GM12878 (cell line): ENCODE measurements around the gene MRPL55. TPM values are rescaled to one million over a fixed set of nuclear protein-coding genes. Genes with fewer than 3 reads are reported as not detected.

Source experiments
- ATAC-seq: fragments of 200-7000 bp; cut with Tn5 transposase; 3 replicates; pipeline ENCODE4 v1.9.1; 2020; ENCODE audit warnings: mild to moderate bottlenecking, moderate library complexity
- BruUV-seq: library from RNA; stranded (reverse); fragments of 400-500 nt; replicated peaks from 2 replicates; lab custom pipeline; 2021; lab: Mats Ljungman, UMichigan
- CTCF ChIA-PET: fragments of 300-600 bp; sonication (Branson Sonifier 250); formaldehyde crosslinking; extraction: SDS; loops from one replicate; lab custom pipeline; 2021; ENCODE audit warnings: inconsistent platforms; lab: Yijun Ruan, JAX
- POLR2A ChIA-PET: fragments of 350-600 bp; formaldehyde crosslinking; extraction: SDS; loops from one replicate; lab custom pipeline; 2021; ENCODE audit warnings: inconsistent platforms; lab: Charles Lee
- RAD21 ChIA-PET: fragments of 300-600 bp; sonication (Branson Sonifier 250); formaldehyde crosslinking; loops from one replicate; lab custom pipeline; 2023; ENCODE audit warnings: antibody characterized with exemption; ENCODE audit not compliant: unreplicated experiment; lab: Charles Lee
- SMC1A ChIA-PET: fragments of 300-600 bp; sonication (Branson Sonifier 250); formaldehyde crosslinking; loops from one replicate; lab custom pipeline; 2023; ENCODE audit not compliant: unreplicated experiment, uncharacterized antibody; lab: Charles Lee
- DNase-seq: peaks from one replicate; pipeline ENCODE4 v3.0.0-alpha.2; 2011; ENCODE audit warnings: low read depth, low spot score
- FAIRE-seq: peaks from 3 replicates; lab custom pipeline; 2011; peaks lifted over from hg19 to GRCh38; lab: Jason Lieb, UNC
- H2AFZ ChIP-seq: 2 replicates; pipeline ENCODE4 v1.6.0; 2011; ENCODE audit warnings: low read depth, low read length, control low read depth; ENCODE audit not compliant: control insufficient read depth
- H3K27ac ChIP-seq: 2 replicates; pipeline ENCODE4 v1.5.1; 2011; ENCODE audit warnings: control low read depth; ENCODE audit not compliant: control insufficient read depth, insufficient read depth
- H3K27me3 ChIP-seq, 2 experiments: replicated peaks in 1 of 2; 2 replicates each; pipeline versions ENCODE4 v1.6.0 to v1.6.1; 2011; ENCODE audit warnings: low read length in 1 of 2; ENCODE audit not compliant: control insufficient read depth in 2 of 2, insufficient read depth in 2 of 2
- H3K36me3 ChIP-seq, 2 experiments: 2 replicates each; pipeline ENCODE4 v1.5.1; 2011; ENCODE audit warnings: low read length in 1 of 2; ENCODE audit not compliant: control insufficient read depth in 2 of 2, insufficient read depth in 2 of 2
- H3K4me1 ChIP-seq: 2 replicates; pipeline ENCODE4 v1.6.1; 2011; ENCODE audit warnings: mild to moderate bottlenecking, low read length, moderate library complexity, mixed read lengths; ENCODE audit not compliant: control insufficient read depth, insufficient read depth
- H3K4me2 ChIP-seq: 2 replicates; pipeline ENCODE4 v1.6.0; 2011; ENCODE audit warnings: control low read depth; ENCODE audit not compliant: control insufficient read depth, insufficient read depth
- H3K4me3 ChIP-seq: fragments of 200-600 bp; sonication (generic); 2 replicates; pipeline ENCODE4 v1.5.1; 2016
- H3K79me2 ChIP-seq: 2 replicates; pipeline ENCODE4 v1.6.0; 2011; ENCODE audit warnings: low read length; ENCODE audit not compliant: control insufficient read depth, insufficient read depth
- H3K9ac ChIP-seq: 2 replicates; pipeline ENCODE4 v1.8.0; 2011; ENCODE audit warnings: low read length, control low read depth, mixed read lengths; ENCODE audit not compliant: control insufficient read depth, insufficient read depth
- H3K9me3 ChIP-seq: replicated peaks from 3 replicates; pipeline ENCODE4 v1.5.1; 2011; ENCODE audit warnings: mild to moderate bottlenecking, low read length; ENCODE audit not compliant: control insufficient read depth, insufficient read depth
- H4K20me1 ChIP-seq: 2 replicates; pipeline ENCODE4 v1.6.0; 2011; ENCODE audit not compliant: control insufficient read depth, insufficient read depth
- HDGF ChIP-seq: fragments of 450-650 bp; IDR thresholded peaks from 2 replicates; pipeline ENCODE4 v1.6.1; 2016; ENCODE audit warnings: antibody characterized with exemption
- IKZF1 ChIP-seq: fragments of 450-650 bp; conservative IDR thresholded peaks from 2 replicates; pipeline ENCODE4 v1.6.1; 2017; ENCODE audit warnings: antibody characterized with exemption, mild to moderate bottlenecking
- MEF2B ChIP-seq: fragments of 450-650 bp; IDR thresholded peaks from 2 replicates; pipeline ENCODE4 v1.6.1; 2018; ENCODE audit warnings: mild to moderate bottlenecking, moderate library complexity; ENCODE audit not compliant: partially characterized antibody, poor library complexity, severe bottlenecking
- RUNX3 ChIP-seq: IDR thresholded peaks from 2 replicates; pipeline ENCODE4 v1.6.1; 2012; ENCODE audit warnings: low read length, inconsistent platforms
- SIX5 ChIP-seq: IDR thresholded peaks from 2 replicates; pipeline ENCODE4 v1.6.1; 2011; ENCODE audit warnings: mild to moderate bottlenecking, low read depth, low read length, moderate library complexity; ENCODE audit not compliant: severe bottlenecking
- SMARCA5 ChIP-seq: fragments of 450-650 bp; IDR thresholded peaks from 2 replicates; pipeline ENCODE4 v1.6.1; 2017; ENCODE audit warnings: mild to moderate bottlenecking
- SMC3 ChIP-seq: IDR thresholded peaks from 2 replicates; pipeline ENCODE4 v1.6.1; 2011; ENCODE audit warnings: low read length, improper control_type of control experiment, borderline replicate concordance
- ZNF217 ChIP-seq: fragments of 450-650 bp; IDR thresholded peaks from 2 replicates; pipeline ENCODE4 v1.6.1; 2017; ENCODE audit warnings: antibody characterized with exemption, mild to moderate bottlenecking
- WGBS: methylation state at CpG from one replicate; pipeline ENCODE4 v1.1.6; 2016; ENCODE audit warnings: low lambda C conversion rate; ENCODE audit not compliant: insufficient replicate concordance, insufficient coverage; ENCODE audit errors: missing lambda C conversion rate; 5-methylcytosine and 5-hydroxymethylcytosine counted together
- in situ Hi-C: fragments of 300-500 bp; cut with MboI; formaldehyde crosslinking; loops from 9 replicates; pipeline ENCODE4 v1.14.3; 2018; ENCODE audit warnings: mixed read lengths
- intact Hi-C: fragments of 100-400 bp; cut with micrococcal nuclease; formaldehyde crosslinking; loops from one replicate; pipeline ENCODE4 v1.14.2; 2022; ENCODE audit not compliant: unreplicated experiment
- polyA plus RNA-seq, 11 experiments: library from polyadenylated mRNA; depleted of rRNA in 4 of 11; unstranded in 6 of 11; stranded (reverse) in 5 of 11; fragments of >200 nt; fragmentation: Nextera tagmentation in 4 of 11; fragmentation: Illumina TruSeq in 1 of 11; extraction: Ambion mirVana in 4 of 11; extraction: Trizol in 1 of 11; gene quantifications; 1 replicate in 1 of 11; 2 replicates in 10 of 11; pipeline versions ENCODE4 v1.2.1 to v1.2.3, GENCODE V29; 2011 to 2016; ENCODE audit warnings: inconsistent platforms in 2 of 11, missing spikeins in 2 of 11, low read depth in 1 of 11
- total RNA-seq, 4 experiments: library from RNA; depleted of rRNA in 3 of 4; stranded (reverse); fragments of >200 nt in 3 of 4; fragmentation: Illumina TruSeq in 1 of 4; extraction: Trizol in 1 of 4; gene quantifications; 2 replicates each; pipeline versions ENCODE4 v1.2.1 to v1.2.3, GENCODE V29; 2013 to 2021
- TF ChIP-seq, protein P1 (sequence below): fragments of 450-650 bp; IDR thresholded peaks from 2 replicates; pipeline ENCODE4 v1.6.1; 2017; ENCODE audit warnings: borderline replicate concordance

The MRPL55 gene
- total and polyA plus RNA-seq, 10 of the 15 experiments (the other 5 are each of a cell fraction or from before 2014, with no cell fraction given) = 15.1 to 143 (median 55.8) TPM

DNA sequence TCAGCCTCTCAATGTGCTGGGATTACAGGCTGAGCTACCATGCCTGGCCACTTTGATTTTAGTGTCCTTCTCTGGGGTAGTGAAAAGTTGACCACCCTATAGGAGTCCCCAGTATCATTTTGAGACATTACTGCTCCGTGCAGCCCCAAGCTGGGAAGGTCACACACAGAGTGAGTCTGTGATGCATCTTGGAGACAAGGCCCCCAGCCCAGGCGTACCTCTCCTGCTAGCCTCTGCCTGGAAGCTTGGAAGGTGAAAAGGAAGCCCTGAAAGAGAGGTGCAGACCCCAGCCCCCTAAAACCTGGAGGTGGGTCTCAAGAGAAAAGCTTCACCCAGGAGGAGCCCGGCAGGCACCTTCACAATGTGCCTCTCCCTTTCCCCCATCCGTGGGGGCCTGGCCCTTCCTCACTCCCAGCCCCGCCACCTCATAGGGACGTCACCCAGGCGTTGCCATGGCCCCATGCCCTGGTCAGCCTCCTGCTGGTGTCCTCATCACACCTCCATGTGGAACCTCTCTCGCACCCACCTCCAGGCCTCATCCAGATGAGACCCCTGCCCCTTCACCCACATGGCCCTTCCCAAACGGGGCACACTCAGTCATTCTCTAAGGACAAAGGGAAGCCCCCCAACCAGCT is 32.2 kb downstream of the MRPL55 start:
- H3K4me2 ChIP-seq = no peak overlapping the region
- FAIRE-seq = no peak
- POLR2A ChIA-PET = no interaction called here
- WGBS = 67% methylated on average over 7 of the region's 9 CpGs
- H3K27me3 ChIP-seq = no peaks in the 10 kb centered on the region
- H4K20me1 ChIP-seq = peaks cover 3% of the 10 kb centered on the region; the same call in 1 of the 2 replicates
- CTCF ChIA-PET = interaction anchor here (0.8 to 1.1 kb wide), 3 partner anchors 55 to 125 kb away, joined by 3 to 4 read pairs (median 3); no protein-coding TSS in a partner anchor
- TF ChIP-seq, protein P1, sequence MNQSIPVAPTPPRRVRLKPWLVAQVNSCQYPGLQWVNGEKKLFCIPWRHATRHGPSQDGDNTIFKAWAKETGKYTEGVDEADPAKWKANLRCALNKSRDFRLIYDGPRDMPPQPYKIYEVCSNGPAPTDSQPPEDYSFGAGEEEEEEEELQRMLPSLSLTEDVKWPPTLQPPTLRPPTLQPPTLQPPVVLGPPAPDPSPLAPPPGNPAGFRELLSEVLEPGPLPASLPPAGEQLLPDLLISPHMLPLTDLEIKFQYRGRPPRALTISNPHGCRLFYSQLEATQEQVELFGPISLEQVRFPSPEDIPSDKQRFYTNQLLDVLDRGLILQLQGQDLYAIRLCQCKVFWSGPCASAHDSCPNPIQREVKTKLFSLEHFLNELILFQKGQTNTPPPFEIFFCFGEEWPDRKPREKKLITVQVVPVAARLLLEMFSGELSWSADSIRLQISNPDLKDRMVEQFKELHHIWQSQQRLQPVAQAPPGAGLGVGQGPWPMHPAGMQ = no peak
- TF ChIP-seq MEF2B (no peak), SMC3 (no peak), SIX5 (no peak), IKZF1 (no peak), HDGF (no peak), RUNX3 (no peak), ZNF217 (no peak), SMARCA5 (no peak)
- TF ChIP-seq, all 136 proteins: peak for 0
- DNase-seq (no peak), ATAC-seq (no peak)
- intact Hi-C loops = loop anchor here (10.0 kb wide), 1 partner anchor 312 kb away; no protein-coding TSS in a partner anchor
- BruUV-seq = no TSS peak
- H2AFZ ChIP-seq = no peak overlapping the region
- H3K9me3 ChIP-seq = no peaks in the 10 kb centered on the region
- H3K79me2 ChIP-seq = peaks cover 25% of the 10 kb centered on the region
- H3K4me3 ChIP-seq = no peak overlapping the region
- peaks cover 4% of the 10 kb centered on the region; the same call in 1 of the 2 replicates for H3K4me1 ChIP-seq
- H3K27ac ChIP-seq = no peak overlapping the region
- no peak overlapping the region for H3K9ac ChIP-seq
- H3K36me3 ChIP-seq = no peaks in the 10 kb centered on the region
- RAD21 ChIA-PET = interaction anchor here (0.6 kb wide), 1 partner anchor 72 kb away, joined by 3 read pairs; no protein-coding TSS in a partner anchor
- in situ Hi-C loops = no loop called here
- SMC1A ChIA-PET = interaction anchor here (0.8 kb wide), 1 partner anchor 77 kb away, joined by 3 read pairs; no protein-coding TSS in a partner anchor
